HG02970 (cell line): ENCODE results near the gene DSCAML1.

Source experiments
- ATAC-seq: cut with Tn5 transposase; IDR thresholded peaks from one replicate; pipeline ENCODE4 v1.9.1; 2021; ENCODE audit warnings: mild to moderate bottlenecking, moderate library complexity, moderate number of reproducible peaks; ENCODE audit not compliant: unreplicated experiment, low FRiP score

Gene DSCAML1

GRCh38 chr11:117733316-117733715 is 63.7 kb downstream of the DSCAML1 start:
- no peak for ATAC-seq

- no peak for ATAC-seq
Measured at GRCh38 chr11:117731722-117732290, 65.2 kb downstream of the DSCAML1 start.

GRCh38 chr11:117730208-117730800 is 66.7 kb downstream of the DSCAML1 start:
- ATAC-seq = no peak

- ATAC-seq = no peak
Measured at GRCh38 chr11:117725048-117725734, 71.8 kb downstream of the DSCAML1 start.

GRCh38 chr11:117724621-117725020 is 72.4 kb downstream of the DSCAML1 start:
- no peak for ATAC-seq

- no peak for ATAC-seq
Measured at GRCh38 chr11:117724104-117724503, 72.9 kb downstream of the DSCAML1 start.

- no peak for ATAC-seq
Measured at GRCh38 chr11:117723277-117724024, 73.6 kb downstream of the DSCAML1 start.

GRCh38 chr11:117722082-117722481 is 74.9 kb downstream of the DSCAML1 start:
- ATAC-seq = no peak

GRCh38 chr11:117720061-117720511 is 76.9 kb downstream of the DSCAML1 start:
- ATAC-seq = no peak

GRCh38 chr11:117719480-117719879 is 77.5 kb downstream of the DSCAML1 start:
- ATAC-seq = no peak

GRCh38 chr11:117717485-117718314 is 79.3 kb downstream of the DSCAML1 start:
- ATAC-seq = no peak

GRCh38 chr11:117716521-117717440 is 80.2 kb downstream of the DSCAML1 start:
- ATAC-seq = no peak

GRCh38 chr11:117715801-117716200 is 81.2 kb downstream of the DSCAML1 start:
- ATAC-seq = no peak

- ATAC-seq = no peak
Measured at GRCh38 chr11:117713538-117713991, 83.5 kb downstream of the DSCAML1 start.

GRCh38 chr11:117712530-117712929 is 84.5 kb downstream of the DSCAML1 start:
- no peak for ATAC-seq

- no peak for ATAC-seq
Measured at GRCh38 chr11:117711331-117711730, 85.7 kb downstream of the DSCAML1 start.

- ATAC-seq = no peak
Measured at GRCh38 chr11:117710211-117710610, 86.8 kb downstream of the DSCAML1 start.

GRCh38 chr11:117706322-117706814 is 90.6 kb downstream of the DSCAML1 start:
- ATAC-seq = no peak

GRCh38 chr11:117705866-117706265 is 91.2 kb downstream of the DSCAML1 start:
- ATAC-seq = no peak
